Gastroesophageal sphincter (tissue), 4 donors: ENCODE data around the gene ZMYND10. TPM values are rescaled to one million over a fixed set of nuclear protein-coding genes. Genes with fewer than 3 reads are reported as not detected.

Experiments used
- ATAC-seq: fragments of 150-250 bp; one replicate; pipeline ENCODE4 v1.9.1; 2016; ENCODE audit warnings: mild to moderate bottlenecking, moderate library complexity
- H3K27ac ChIP-seq, 4 donors: fragments of 200-600 bp; sonication (generic) in 3 of 4; 1 replicate in 3 of 4; 2 replicates in 1 of 4; pipeline ENCODE4 v1.5.1; 2016 to 2019
- H3K27me3 ChIP-seq: fragments of 200-600 bp; sonication (generic); one replicate; pipeline ENCODE4 v1.5.1; 2019
- H3K36me3 ChIP-seq, 2 donors: fragments of 200-600 bp; sonication (generic); one replicate each; pipeline ENCODE4 v1.5.1; 2019; ENCODE audit warnings: control low read depth in 1 of 2
- H3K4me1 ChIP-seq, 3 donors: fragments of 200-600 bp; sonication (generic); 1 replicate in 2 of 3; 2 replicates in 1 of 3; pipeline ENCODE4 v1.5.1; 2016 to 2019; ENCODE audit warnings: control low read depth in 2 of 3
- H3K4me3 ChIP-seq, 2 donors: fragments of 200-600 bp; sonication (generic); one replicate each; pipeline ENCODE4 v1.5.1; 2019; ENCODE audit warnings: mild to moderate bottlenecking in 1 of 2, moderate library complexity in 1 of 2
- H3K9me3 ChIP-seq, 3 donors: fragments of 200-600 bp; sonication (generic); one replicate each; pipeline ENCODE4 v1.5.1; 2017 to 2019; ENCODE audit warnings: control low read depth in 2 of 3
- CTCF ChIP-seq, 4 experiments: fragments of 200-600 bp in 2 of 4; fragments of 450-650 bp in 2 of 4; sonication (generic) in 1 of 4; IDR thresholded peaks; one replicate each; pipeline ENCODE4 v1.5.1; 2017 to 2019; ENCODE audit warnings: antibody characterized with exemption in 4 of 4, mild to moderate bottlenecking in 2 of 4, moderate library complexity in 2 of 4
- EP300 ChIP-seq: sonication (generic); formaldehyde crosslinking; IDR thresholded peaks from one replicate; pipeline ENCODE4 v1.6.1; 2017; ENCODE audit warnings: antibody characterized with exemption, mild to moderate bottlenecking
- POLR2A ChIP-seq, 2 donors: fragments of 450-650 bp; IDR thresholded peaks; one replicate each; pipeline ENCODE4 v1.6.1; 2017; ENCODE audit warnings: antibody characterized with exemption in 2 of 2, mild to moderate bottlenecking in 2 of 2, moderate library complexity in 1 of 2
- POLR2AphosphoS5 ChIP-seq: sonication (generic); formaldehyde crosslinking; IDR thresholded peaks from one replicate; pipeline ENCODE4 v1.6.1; 2017; ENCODE audit warnings: antibody characterized with exemption
- WGBS, 2 donors: methylation state at CpG; one replicate each; pipeline ENCODE4 v1.1.5; 2018; ENCODE audit warnings: low coverage in 1 of 2; 5-methylcytosine and 5-hydroxymethylcytosine counted together
- total RNA-seq, 4 donors: library from RNA; depleted of rRNA; stranded (reverse); fragments of >200 nt; gene quantifications; one replicate each; pipeline ENCODE4 v1.1.0, GENCODE V29; 2016

Gene ZMYND10
- total RNA-seq, 4 donors from 2014 or later, result 0.54 TPM; not detected in 3

GRCh38 chr3:50358355-50358910 lies 12.9 kb upstream of the ZMYND10 start:
- no peaks in the 10 kb centered on the region for H3K27me3 ChIP-seq
- peaks cover 4 to 59% (median 31%) of the 10 kb centered on the region in 3 donors for H3K4me1 ChIP-seq
- H3K9me3 ChIP-seq, result no peaks in the 10 kb centered on the region
- peaks cover 0 to 44% of the 10 kb centered on the region in 2 donors for H3K36me3 ChIP-seq
- TF ChIP-seq POLR2AphosphoS5, result no peak
- TF ChIP-seq POLR2A (IDR thresholded peaks at IDR 0.05), result no peak
- TF ChIP-seq EP300, result no peak
- TF ChIP-seq CTCF (IDR thresholded peaks at IDR 0.05), result no peak
- peak overlapping the region; percentile 70 to 94 (median 88) for H3K27ac ChIP-seq
- peak overlapping the region; percentile 69 to 75 for H3K4me3 ChIP-seq
- WGBS, 2 donors, result 32% methylated on average over 5 of the region's 24 CpGs; no CpG with 5 or more reads in 1 of the 2 donors
- no peak for ATAC-seq

GRCh38 chr3:50357481-50357880 lies 11.9 kb upstream of the ZMYND10 start:
- Histone ChIP-seq H3K36me3 (peaks cover 0 to 50% of the 10 kb centered on the region in 2 donors), H3K27ac (peak overlapping the region in 2 of 4 donors; percentile 85 to 90), H3K27me3 (no peaks in the 10 kb centered on the region), H3K9me3 (no peaks in the 10 kb centered on the region), H3K4me1 (peaks cover 4 to 63% (median 31%) of the 10 kb centered on the region in 3 donors), H3K4me3 (peak overlapping the region; percentile 69 to 75)
- no peak for TF ChIP-seq CTCF (IDR thresholded peaks at IDR 0.05)
- ATAC-seq, result no peak
- WGBS, 2 donors, result 75% methylated on average over 1 of the region's 1 CpG; no CpG with 5 or more reads in 1 of the 2 donors

GRCh38 chr3:50356553-50356952 lies 11.0 kb upstream of the ZMYND10 start:
- Histone ChIP-seq H3K9me3 (no peaks in the 10 kb centered on the region), H3K4me1 (peaks cover 4 to 72% (median 33%) of the 10 kb centered on the region in 3 donors), H3K36me3 (peaks cover 0 to 50% of the 10 kb centered on the region in 2 donors), H3K4me3 (peak overlapping the region in 1 of 2 donors; percentile 75), H3K27ac (peak overlapping the region in 3 of 4 donors; percentile 39 to 90 (median 51)), H3K27me3 (no peaks in the 10 kb centered on the region)
- TF ChIP-seq POLR2A (IDR thresholded peaks at IDR 0.05) (no peak), CTCF (IDR thresholded peaks at IDR 0.05) (no peak), POLR2AphosphoS5 (no peak), EP300 (no peak)
- ATAC-seq, result no peak
- 33 to 50% methylated on average over 1 to 2 of the region's 5 CpGs for WGBS, 2 donors

- peak overlapping the region in 3 of 4 donors; percentile 39 to 90 (median 51) for H3K27ac ChIP-seq
- peaks cover 4 to 78% (median 38%) of the 10 kb centered on the region in 3 donors for H3K4me1 ChIP-seq
- peak overlapping the region in 1 of 2 donors; percentile 75 for H3K4me3 ChIP-seq
- TF ChIP-seq POLR2AphosphoS5, result no peak
- TF ChIP-seq CTCF (IDR thresholded peaks at IDR 0.05), result no peak
- TF ChIP-seq EP300, result no peak
- TF ChIP-seq POLR2A (IDR thresholded peaks at IDR 0.05), result no peak
- H3K27me3 ChIP-seq, result no peaks in the 10 kb centered on the region
- no peak for ATAC-seq
- WGBS, 2 donors, result 75% methylated on average over 2 of the region's 5 CpGs; no CpG with 5 or more reads in 1 of the 2 donors
- H3K36me3 ChIP-seq, result peaks cover 0 to 50% of the 10 kb centered on the region in 2 donors
- no peaks in the 10 kb centered on the region for H3K9me3 ChIP-seq
Observed at GRCh38 chr3:50355829-50356552, 10.5 kb upstream of the ZMYND10 start.
